Peyer's patch (tissue), 4 donors: ENCODE measurements around the gene EFCAB8.
"Not testable (repeated sequence)": the region's sequence is repeated elsewhere in the genome, so short reads cannot be mapped to it uniquely, and the experiment has no call there.

Source experiments
- POLR2A ChIP-seq, 2 donors: fragments of 450-650 bp; IDR thresholded peaks; one replicate each; pipeline ENCODE4 v1.5.1; 2017; ENCODE audit warnings: antibody characterized with exemption in 2 of 2, mild to moderate bottlenecking in 2 of 2, moderate library complexity in 2 of 2
- TF ChIP-seq, protein P1 (sequence below), 6 experiments: fragments of 450-650 bp in 4 of 6; fragments of 200-600 bp in 2 of 6; sonication (generic) in 1 of 6; IDR thresholded peaks; one replicate each; pipeline ENCODE4 v1.5.1; 2017 to 2019; ENCODE audit warnings: antibody characterized with exemption in 6 of 6, mild to moderate bottlenecking in 3 of 6, moderate library complexity in 1 of 6

DNA sequence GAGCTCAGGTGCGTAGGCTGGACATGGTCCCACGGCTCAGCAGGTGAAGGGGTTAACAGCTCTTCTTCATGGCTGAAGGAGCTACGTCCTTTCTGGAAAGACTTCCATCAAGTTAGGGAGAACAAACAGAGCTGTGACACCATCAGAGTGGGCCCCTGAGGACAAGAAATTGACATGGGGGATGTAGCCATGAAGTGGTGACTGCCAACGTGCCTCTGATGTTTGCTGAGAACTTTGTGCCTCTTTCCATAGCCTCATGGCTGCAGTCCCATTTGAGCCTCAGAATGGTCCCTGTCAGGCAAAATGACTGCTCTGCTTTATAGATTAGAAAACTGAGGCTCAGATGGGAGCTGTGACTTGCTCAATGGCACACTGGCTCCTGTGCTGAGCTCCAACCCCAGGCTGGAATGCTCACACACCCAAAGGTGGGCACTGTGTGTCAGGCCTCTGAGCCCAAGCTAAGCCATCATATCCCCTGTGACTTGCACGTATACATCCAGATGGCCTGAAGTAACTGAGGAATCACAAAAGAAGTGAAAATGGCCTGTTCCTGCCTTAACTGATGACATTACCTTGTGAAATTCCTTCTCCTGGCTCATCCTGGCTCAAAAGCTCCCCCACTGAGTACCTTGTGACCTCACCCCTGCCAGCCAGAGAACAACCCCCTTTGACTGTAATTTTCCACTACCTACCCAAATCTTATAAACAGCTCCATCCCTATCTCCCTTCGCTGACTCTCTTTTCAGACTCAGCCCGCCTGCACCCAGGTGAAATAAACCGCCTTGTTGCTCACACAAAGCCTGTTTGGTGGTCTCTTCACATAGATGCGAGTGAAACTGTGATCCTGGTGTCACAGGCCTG, 115.7 kb downstream of the EFCAB8 start:
- TF ChIP-seq, protein P1, sequence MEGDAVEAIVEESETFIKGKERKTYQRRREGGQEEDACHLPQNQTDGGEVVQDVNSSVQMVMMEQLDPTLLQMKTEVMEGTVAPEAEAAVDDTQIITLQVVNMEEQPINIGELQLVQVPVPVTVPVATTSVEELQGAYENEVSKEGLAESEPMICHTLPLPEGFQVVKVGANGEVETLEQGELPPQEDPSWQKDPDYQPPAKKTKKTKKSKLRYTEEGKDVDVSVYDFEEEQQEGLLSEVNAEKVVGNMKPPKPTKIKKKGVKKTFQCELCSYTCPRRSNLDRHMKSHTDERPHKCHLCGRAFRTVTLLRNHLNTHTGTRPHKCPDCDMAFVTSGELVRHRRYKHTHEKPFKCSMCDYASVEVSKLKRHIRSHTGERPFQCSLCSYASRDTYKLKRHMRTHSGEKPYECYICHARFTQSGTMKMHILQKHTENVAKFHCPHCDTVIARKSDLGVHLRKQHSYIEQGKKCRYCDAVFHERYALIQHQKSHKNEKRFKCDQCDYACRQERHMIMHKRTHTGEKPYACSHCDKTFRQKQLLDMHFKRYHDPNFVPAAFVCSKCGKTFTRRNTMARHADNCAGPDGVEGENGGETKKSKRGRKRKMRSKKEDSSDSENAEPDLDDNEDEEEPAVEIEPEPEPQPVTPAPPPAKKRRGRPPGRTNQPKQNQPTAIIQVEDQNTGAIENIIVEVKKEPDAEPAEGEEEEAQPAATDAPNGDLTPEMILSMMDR (IDR thresholded peaks at IDR 0.05), result not testable (repeated sequence)
- TF ChIP-seq POLR2A (IDR thresholded peaks at IDR 0.05), result not testable (repeated sequence)
